Naive B cell (primary cell): Measurements from ENCODE around the gene LBX1. TPM values are rescaled to one million over a fixed set of nuclear protein-coding genes. Genes with fewer than 3 reads are reported as not detected.

ENCODE experiments used
- ATAC-seq, 2 donors: fragments of 150-1000 bp; cut with Tn5 transposase; 2 replicates each; pipeline ENCODE4 v1.10.0; 2021; ENCODE audit warnings: low read depth in 2 of 2, mild to moderate bottlenecking in 2 of 2, moderate library complexity in 2 of 2
- DNase-seq: peaks from one replicate; pipeline ENCODE4 v3.0.0; 2022
- H3K27ac Mint-ChIP-seq, 6 donors: one replicate each; pipeline ENCODE4 v1.8.0; 2020 to 2022; ENCODE audit warnings: mild to moderate bottlenecking in 6 of 6, mixed read lengths in 6 of 6, moderate library complexity in 5 of 6, inconsistent platforms in 2 of 6
- H3K27me3 Mint-ChIP-seq, 3 donors: one replicate each; pipeline ENCODE4 v1.8.0; 2021 to 2022; ENCODE audit warnings: mixed read lengths in 3 of 3, mild to moderate bottlenecking in 1 of 3
- H3K36me3 Mint-ChIP-seq, 2 donors: one replicate each; pipeline ENCODE4 v1.8.0; 2020 to 2022; ENCODE audit warnings: mixed read lengths in 2 of 2, inconsistent platforms in 1 of 2, mild to moderate bottlenecking in 1 of 2
- H3K4me1 Mint-ChIP-seq, 3 donors: one replicate each; pipeline ENCODE4 v1.8.0; 2020 to 2022; ENCODE audit warnings: mixed read lengths in 3 of 3, inconsistent platforms in 1 of 3, mild to moderate bottlenecking in 1 of 3, moderate library complexity in 1 of 3
- H3K4me3 Mint-ChIP-seq, 8 donors: one replicate each; pipeline ENCODE4 v1.8.0; 2020 to 2022; ENCODE audit warnings: mild to moderate bottlenecking in 8 of 8, mixed read lengths in 8 of 8, moderate library complexity in 8 of 8, inconsistent platforms in 2 of 8
- H3K9me3 Mint-ChIP-seq, 7 donors: one replicate each; pipeline ENCODE4 v1.8.0; 2020 to 2022; ENCODE audit warnings: mixed read lengths in 7 of 7, mild to moderate bottlenecking in 5 of 7, inconsistent platforms in 2 of 7, moderate library complexity in 1 of 7
- polyA plus RNA-seq, 6 donors: library from polyadenylated mRNA; unstranded; fragments of 300-500 nt; fragmentation: Illumina TruSeq; gene quantifications; one replicate each; pipeline ENCODE4 v1.2.3, GENCODE V29; 2021; ENCODE audit warnings: low read depth in 6 of 6

The LBX1 gene
- polyA plus RNA-seq, 6 donors from 2014 or later = not detected

DNA sequence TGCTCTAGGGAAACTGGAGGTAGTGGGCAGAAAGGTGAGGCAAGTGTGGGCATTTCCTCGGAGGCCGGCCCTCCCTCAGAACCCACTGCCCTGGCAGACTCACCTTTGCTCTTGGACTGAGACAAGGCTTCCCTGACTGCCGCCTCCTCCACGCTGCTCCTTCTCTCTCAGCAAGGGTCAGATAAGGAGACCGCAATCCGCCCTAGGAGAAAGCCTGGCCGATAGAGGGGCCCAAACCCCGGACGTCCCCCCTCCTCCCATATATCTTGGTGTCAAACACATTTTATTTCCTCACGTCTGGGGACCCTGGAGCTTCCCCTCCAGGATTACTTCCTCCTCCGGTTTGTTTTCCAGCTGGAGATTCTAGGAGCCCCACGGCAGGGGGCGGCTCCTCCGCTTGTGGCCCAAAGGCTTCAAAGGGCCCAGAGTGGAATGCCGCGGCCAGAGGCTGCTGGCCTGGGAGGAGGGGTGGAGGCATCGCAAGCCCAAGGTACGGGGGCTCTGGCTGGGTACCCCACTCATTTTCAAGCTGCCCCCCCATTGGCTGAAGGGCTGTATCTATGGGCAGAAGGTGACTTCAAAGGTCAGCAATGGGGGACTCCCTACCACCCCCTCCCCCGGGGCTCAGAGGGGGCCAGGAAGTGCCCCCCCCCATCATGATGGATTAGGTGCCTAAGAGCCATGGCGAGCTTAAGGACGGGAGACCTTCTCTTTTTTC lies 31.7 kb upstream of the LBX1 start:
- Mint-ChIP-seq H3K36me3 (no peaks in the 10 kb centered on the region), H3K27ac (no peak overlapping the region), H3K9me3 (peaks cover 0 to 10% (median 6%) of the 10 kb centered on the region in 7 donors), H3K4me3 (no peak overlapping the region), H3K27me3 (peaks cover 44 to 71% (median 48%) of the 10 kb centered on the region in 3 donors), H3K4me1 (no peaks in the 10 kb centered on the region)
- no peak for DNase-seq
- ATAC-seq = no peak

DNA sequence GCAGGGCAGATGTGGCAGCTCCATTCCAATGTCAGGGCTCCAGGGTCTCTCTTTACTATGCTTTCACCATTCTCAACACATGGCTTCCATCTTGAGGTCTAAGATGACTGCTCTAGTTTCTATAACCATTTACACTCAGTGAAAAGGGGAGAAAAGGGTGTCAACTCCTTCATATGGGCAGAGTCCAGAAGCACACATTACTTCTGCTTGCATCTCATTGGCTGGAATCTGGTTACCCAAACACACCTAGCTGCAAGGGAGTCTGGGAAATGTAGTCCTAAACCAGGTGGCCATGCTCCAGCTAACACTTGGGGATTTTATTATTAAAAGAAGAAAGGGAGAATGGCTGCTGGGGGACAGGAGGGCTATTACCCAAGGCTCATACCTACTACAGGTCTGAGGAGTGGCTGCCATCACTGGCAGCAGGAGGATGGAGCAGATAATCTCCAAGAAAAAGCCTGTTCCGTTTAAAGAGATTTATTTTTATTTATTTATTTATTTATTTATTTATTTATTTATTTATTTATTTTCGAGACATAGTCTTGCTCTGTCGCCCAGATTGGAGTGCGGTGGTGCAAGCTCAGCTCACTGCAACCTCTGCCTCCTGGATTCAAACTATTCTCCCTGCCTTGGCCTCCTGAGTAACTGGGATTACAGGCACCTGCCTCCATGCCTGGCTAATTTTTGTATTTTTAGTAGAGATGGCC lies 29.1 kb upstream of the LBX1 start:
- Mint-ChIP-seq H3K9me3 (peaks cover 0 to 10% (median 6%) of the 10 kb centered on the region in 7 donors), H3K4me1 (no peaks in the 10 kb centered on the region), H3K27me3 (peaks cover 56 to 74% (median 65%) of the 10 kb centered on the region in 3 donors), H3K27ac (no peak overlapping the region), H3K36me3 (no peaks in the 10 kb centered on the region), H3K4me3 (no peak overlapping the region)
- peak in 1 of 2 donors; percentile 52 for ATAC-seq
- DNase-seq = no peak

DNA sequence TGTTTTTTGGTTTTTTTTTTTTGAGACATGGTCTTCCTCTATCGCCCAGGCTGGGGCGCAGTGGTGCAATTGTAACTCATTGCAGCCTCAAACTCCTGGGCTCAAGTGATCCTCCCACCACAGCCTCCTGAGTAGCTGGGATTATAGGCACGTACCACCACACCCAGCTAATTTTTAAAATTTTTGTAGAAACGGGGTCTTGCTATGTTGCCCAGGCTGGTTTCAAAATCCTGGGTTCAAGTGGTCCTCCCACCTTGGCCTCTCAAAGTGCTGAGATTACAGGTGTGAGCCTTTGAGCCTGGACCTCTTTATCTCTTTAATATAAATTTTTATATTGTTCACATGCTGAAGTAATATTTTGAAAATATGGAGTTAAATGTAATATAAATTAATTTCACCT lies 28.2 kb upstream of the LBX1 start:
- Mint-ChIP-seq H3K9me3 (peaks cover 0 to 10% (median 6%) of the 10 kb centered on the region in 7 donors), H3K36me3 (no peaks in the 10 kb centered on the region), H3K27ac (no peak overlapping the region), H3K27me3 (peaks cover 54 to 71% (median 63%) of the 10 kb centered on the region in 3 donors), H3K4me3 (no peak overlapping the region), H3K4me1 (no peaks in the 10 kb centered on the region)
- DNase-seq = no peak
- no peak for ATAC-seq

GRCh38 chr10:101257084-101257483 lies 27.8 kb upstream of the LBX1 start:
- H3K36me3 Mint-ChIP-seq = no peaks in the 10 kb centered on the region
- H3K4me1 Mint-ChIP-seq = no peaks in the 10 kb centered on the region
- no peak overlapping the region for H3K4me3 Mint-ChIP-seq
- no peak overlapping the region for H3K27ac Mint-ChIP-seq
- no peak for DNase-seq
- H3K27me3 Mint-ChIP-seq = peaks cover 50 to 70% (median 59%) of the 10 kb centered on the region in 3 donors
- no peak for ATAC-seq
- H3K9me3 Mint-ChIP-seq = peaks cover 0 to 10% (median 6%) of the 10 kb centered on the region in 7 donors

DNA sequence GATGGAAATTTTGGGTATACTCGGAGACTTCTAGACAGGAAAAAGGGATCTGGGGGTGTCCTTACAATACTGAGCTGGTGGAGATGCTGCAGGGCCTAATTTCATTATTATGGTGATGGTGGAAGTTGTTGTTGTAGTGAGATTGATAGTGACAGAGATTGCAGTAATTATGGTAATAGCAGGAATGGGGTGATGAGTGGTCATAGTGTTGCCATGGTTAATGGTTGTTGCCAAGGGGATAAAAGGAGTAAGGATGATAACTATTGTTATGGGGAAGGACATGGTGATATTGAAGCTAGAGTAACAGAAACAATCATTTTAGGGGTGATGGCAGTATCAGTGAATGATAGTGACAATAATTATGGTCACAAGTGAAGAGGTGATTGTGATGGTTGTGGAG lies 27.1 kb upstream of the LBX1 start:
- DNase-seq (no peak), ATAC-seq (no peak)
- peaks cover 50 to 70% (median 52%) of the 10 kb centered on the region in 3 donors for H3K27me3 Mint-ChIP-seq
- no peak overlapping the region for H3K4me3 Mint-ChIP-seq
- H3K4me1 Mint-ChIP-seq = no peaks in the 10 kb centered on the region
- no peak overlapping the region for H3K27ac Mint-ChIP-seq
- H3K9me3 Mint-ChIP-seq = peaks cover 0 to 10% (median 6%) of the 10 kb centered on the region in 7 donors
- no peaks in the 10 kb centered on the region for H3K36me3 Mint-ChIP-seq

- ATAC-seq (no peak), DNase-seq (no peak)
- no peaks in the 10 kb centered on the region for H3K4me1 Mint-ChIP-seq
Measured at GRCh38 chr10:101250136-101250535, 20.9 kb upstream of the LBX1 start.

GRCh38 chr10:101249171-101249581 lies 19.9 kb upstream of the LBX1 start:
- H3K27me3 Mint-ChIP-seq = peaks cover 54 to 78% (median 60%) of the 10 kb centered on the region in 3 donors
- ATAC-seq (no peak), DNase-seq (no peak)
- H3K36me3 Mint-ChIP-seq = peaks cover 4 to 8% of the 10 kb centered on the region in 2 donors
- no peak overlapping the region for H3K4me3 Mint-ChIP-seq
- H3K27ac Mint-ChIP-seq = no peak overlapping the region
- H3K9me3 Mint-ChIP-seq = peaks cover 0 to 2% (median 0%) of the 10 kb centered on the region in 7 donors
- no peaks in the 10 kb centered on the region for H3K4me1 Mint-ChIP-seq

More at GRCh38 chr10:101250136-101250535, 20.9 kb upstream of the LBX1 start:
- Mint-ChIP-seq H3K27ac (no peak overlapping the region), H3K27me3 (peaks cover 54 to 78% (median 60%) of the 10 kb centered on the region in 3 donors), H3K36me3 (peaks cover 4 to 6% of the 10 kb centered on the region in 2 donors), H3K9me3 (peaks cover 0 to 2% (median 0%) of the 10 kb centered on the region in 7 donors), H3K4me3 (no peak overlapping the region)

GRCh38 chr10:101246639-101247038 lies 17.4 kb upstream of the LBX1 start:
- Mint-ChIP-seq H3K9me3 (peaks cover 0 to 2% (median 0%) of the 10 kb centered on the region in 7 donors), H3K27me3 (peaks cover 60 to 80% (median 65%) of the 10 kb centered on the region in 3 donors)

GRCh38 chr10:101244321-101245050 lies 15.2 kb upstream of the LBX1 start:
- no peak overlapping the region for H3K27ac Mint-ChIP-seq
- peaks cover 0 to 2% (median 0%) of the 10 kb centered on the region in 7 donors for H3K9me3 Mint-ChIP-seq
- H3K4me3 Mint-ChIP-seq = no peak overlapping the region
- DNase-seq = no peak
- no peaks in the 10 kb centered on the region for H3K4me1 Mint-ChIP-seq
- peaks cover 4 to 8% of the 10 kb centered on the region in 2 donors for H3K36me3 Mint-ChIP-seq
- H3K27me3 Mint-ChIP-seq = peaks cover 69 to 82% (median 76%) of the 10 kb centered on the region in 3 donors
- no peak for ATAC-seq

More at GRCh38 chr10:101246639-101247038, 17.4 kb upstream of the LBX1 start:
- Mint-ChIP-seq H3K4me1 (no peaks in the 10 kb centered on the region), H3K36me3 (peaks cover 4 to 8% of the 10 kb centered on the region in 2 donors), H3K27ac (no peak overlapping the region), H3K4me3 (no peak overlapping the region)
- DNase-seq (no peak), ATAC-seq (no peak)

DNA sequence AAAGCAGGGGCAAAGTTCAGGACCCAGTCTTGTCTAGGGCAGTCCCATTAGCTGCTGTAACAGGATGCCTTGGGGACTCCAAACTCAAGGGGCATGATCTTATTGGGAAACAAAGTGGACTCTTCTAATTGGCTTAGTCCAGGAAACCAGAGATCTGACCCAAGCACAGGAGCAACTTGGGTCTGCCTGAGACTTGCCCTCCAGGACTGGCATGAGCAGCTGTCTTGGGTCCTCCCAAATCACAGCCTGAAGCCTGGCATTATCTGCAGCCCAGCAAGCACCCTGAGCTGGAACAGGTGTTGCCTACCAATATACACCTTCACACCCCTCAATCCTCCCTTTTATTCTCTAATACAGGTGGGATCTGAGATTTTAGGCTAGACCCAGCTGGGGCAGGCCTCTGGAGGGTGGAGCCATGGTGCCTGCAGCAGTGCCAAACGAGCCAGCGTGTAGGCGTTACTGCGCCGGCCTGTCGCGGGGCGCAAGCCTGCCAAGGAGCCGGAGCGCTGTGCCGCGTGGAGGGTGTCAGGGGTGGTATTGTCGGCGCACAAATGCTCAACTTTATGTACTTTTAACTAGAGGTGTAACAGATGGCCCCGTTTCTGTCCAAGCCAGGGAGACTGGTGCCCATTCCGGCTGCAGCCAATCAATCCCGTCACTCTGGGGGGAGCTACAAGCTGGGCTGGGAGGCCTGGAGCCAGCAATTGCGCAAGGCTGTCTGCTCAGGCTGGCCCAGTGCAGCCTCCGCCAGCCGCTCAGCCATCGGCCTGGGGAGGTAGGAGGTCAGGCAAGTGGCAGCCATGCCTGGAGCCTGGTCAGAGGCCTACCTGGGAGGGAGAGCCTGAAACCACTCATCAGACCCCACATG lies 12.8 kb upstream of the LBX1 start:
- H3K36me3 Mint-ChIP-seq = peaks cover 4 to 14% of the 10 kb centered on the region in 2 donors
- ATAC-seq = no peak
- no peak overlapping the region for H3K4me3 Mint-ChIP-seq
- peaks cover 6 to 11% (median 7%) of the 10 kb centered on the region in 3 donors for H3K4me1 Mint-ChIP-seq
- H3K27me3 Mint-ChIP-seq = peaks cover 74 to 84% (median 83%) of the 10 kb centered on the region in 3 donors
- DNase-seq = no peak
- peaks cover 0 to 4% (median 0%) of the 10 kb centered on the region in 7 donors for H3K9me3 Mint-ChIP-seq
- H3K27ac Mint-ChIP-seq = no peak overlapping the region

- Mint-ChIP-seq H3K4me1 (peaks cover 15 to 24% (median 24%) of the 10 kb centered on the region in 3 donors), H3K27ac (no peak overlapping the region), H3K36me3 (peaks cover 0 to 10% of the 10 kb centered on the region in 2 donors), H3K9me3 (peaks cover 0 to 5% (median 0%) of the 10 kb centered on the region in 7 donors), H3K4me3 (no peak overlapping the region), H3K27me3 (peaks cover 67 to 85% (median 84%) of the 10 kb centered on the region in 3 donors)
- DNase-seq = no peak
- peak in 1 of 2 donors; percentile 40 for ATAC-seq
Measured at GRCh38 chr10:101238732-101239105, 9.5 kb upstream of the LBX1 start.

GRCh38 chr10:101237982-101238731 lies 8.9 kb upstream of the LBX1 start:
- no peak for ATAC-seq
- no peak for DNase-seq
- Mint-ChIP-seq H3K27me3 (peaks cover 71 to 86% (median 84%) of the 10 kb centered on the region in 3 donors), H3K9me3 (peaks cover 0 to 5% (median 0%) of the 10 kb centered on the region in 7 donors), H3K4me1 (peaks cover 15 to 24% (median 24%) of the 10 kb centered on the region in 3 donors), H3K36me3 (peaks cover 0 to 10% of the 10 kb centered on the region in 2 donors), H3K27ac (peak overlapping the region in 1 of 6 donors; percentile 17), H3K4me3 (peak overlapping the region in 7 of 8 donors; percentile 15 to 90 (median 76))
